Retinal pigment epithelial cell (primary cell): ENCODE results near the gene NLGN4X.

Experiments used
- DNase-seq: peaks from one replicate; pipeline ENCODE4 v3.0.0-alpha.2; 2010; ENCODE audit warnings: low read depth
- H3K4me3 ChIP-seq: 2 replicates; pipeline ENCODE4 v1.5.1; 2011; ENCODE audit warnings: mild to moderate bottlenecking, low read length, control low read depth, moderate library complexity
- TF ChIP-seq, protein P1 (sequence below): conservative IDR thresholded peaks from 2 replicates; pipeline ENCODE4 v1.5.1; 2011; ENCODE audit warnings: low read depth, low read length, control low read depth, inconsistent platforms

The NLGN4X gene

DNA sequence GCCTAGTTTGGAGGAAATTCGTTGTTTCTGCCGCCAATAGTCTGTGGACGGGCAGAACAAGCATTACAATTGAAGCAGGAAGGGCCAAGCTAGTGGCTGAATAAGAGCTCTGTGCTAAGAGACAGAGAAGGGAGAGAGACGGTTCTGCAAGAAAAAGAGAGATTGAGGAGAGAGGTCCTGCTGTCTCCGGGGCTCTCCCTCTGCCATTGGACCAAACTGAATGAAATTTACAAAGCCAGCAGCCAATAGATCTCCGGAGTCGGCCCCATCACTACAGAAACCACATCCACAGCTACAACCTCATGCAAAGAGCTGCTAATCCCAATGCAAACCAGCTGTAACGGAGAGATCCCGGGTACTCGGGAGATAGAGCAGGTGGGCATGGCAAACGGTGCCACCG is at the start of gene NLGN4X:
Gene NLGN4X (minus strand): TSS at position 148 of the 400 bp plus-strand sequence. CDS start 77,401 bp downstream, outside the sequence.
- TF ChIP-seq, protein P1, sequence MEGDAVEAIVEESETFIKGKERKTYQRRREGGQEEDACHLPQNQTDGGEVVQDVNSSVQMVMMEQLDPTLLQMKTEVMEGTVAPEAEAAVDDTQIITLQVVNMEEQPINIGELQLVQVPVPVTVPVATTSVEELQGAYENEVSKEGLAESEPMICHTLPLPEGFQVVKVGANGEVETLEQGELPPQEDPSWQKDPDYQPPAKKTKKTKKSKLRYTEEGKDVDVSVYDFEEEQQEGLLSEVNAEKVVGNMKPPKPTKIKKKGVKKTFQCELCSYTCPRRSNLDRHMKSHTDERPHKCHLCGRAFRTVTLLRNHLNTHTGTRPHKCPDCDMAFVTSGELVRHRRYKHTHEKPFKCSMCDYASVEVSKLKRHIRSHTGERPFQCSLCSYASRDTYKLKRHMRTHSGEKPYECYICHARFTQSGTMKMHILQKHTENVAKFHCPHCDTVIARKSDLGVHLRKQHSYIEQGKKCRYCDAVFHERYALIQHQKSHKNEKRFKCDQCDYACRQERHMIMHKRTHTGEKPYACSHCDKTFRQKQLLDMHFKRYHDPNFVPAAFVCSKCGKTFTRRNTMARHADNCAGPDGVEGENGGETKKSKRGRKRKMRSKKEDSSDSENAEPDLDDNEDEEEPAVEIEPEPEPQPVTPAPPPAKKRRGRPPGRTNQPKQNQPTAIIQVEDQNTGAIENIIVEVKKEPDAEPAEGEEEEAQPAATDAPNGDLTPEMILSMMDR: no peak
- no peak for DNase-seq
- no peak within 1 kb of the TSS for H3K4me3 ChIP-seq

DNA sequence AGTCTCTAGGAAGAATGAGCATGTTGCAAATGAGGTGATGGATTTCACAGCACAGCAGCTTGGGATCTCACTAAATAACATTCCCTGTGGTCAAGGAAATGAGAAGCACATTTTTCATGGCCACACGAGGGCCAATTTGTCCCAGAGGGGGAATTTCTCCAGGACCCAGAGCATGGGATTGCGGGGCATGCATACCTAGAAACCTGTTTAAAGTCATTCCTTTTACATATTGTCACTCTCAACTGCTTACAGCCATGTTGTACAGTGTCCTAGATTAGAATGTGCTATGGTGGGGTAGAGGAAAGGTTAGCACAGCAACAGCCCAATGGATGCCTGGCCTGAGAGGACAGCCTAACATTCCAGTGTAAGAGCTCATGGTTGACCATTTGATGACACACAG is 37.4 kb upstream of the NLGN4X start:
- DNase-seq: no peak
- no peak overlapping the region for H3K4me3 ChIP-seq
- TF ChIP-seq, protein P1: no peak

DNA sequence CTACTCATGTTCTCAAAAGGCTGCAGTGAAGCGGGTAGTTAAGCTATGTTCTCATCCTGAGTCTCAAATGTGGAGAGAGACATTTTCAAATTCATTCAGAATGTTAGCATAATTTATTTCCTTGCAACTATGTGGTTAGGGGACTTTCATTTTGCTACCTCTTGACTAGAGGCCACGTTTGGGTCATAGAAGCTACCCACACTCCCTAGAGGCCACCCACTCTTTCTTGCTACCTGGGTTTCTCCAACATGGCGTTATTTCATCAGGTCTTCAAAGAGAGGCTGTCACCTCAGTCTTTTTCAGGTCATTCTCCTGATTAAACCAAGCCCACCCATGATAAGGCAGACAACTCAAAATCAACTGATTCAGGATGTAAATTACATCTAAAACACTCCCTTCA is 34.3 kb upstream of the NLGN4X start:
- no peak for DNase-seq
- H3K4me3 ChIP-seq: no peak overlapping the region
- TF ChIP-seq, protein P1: no peak

DNA sequence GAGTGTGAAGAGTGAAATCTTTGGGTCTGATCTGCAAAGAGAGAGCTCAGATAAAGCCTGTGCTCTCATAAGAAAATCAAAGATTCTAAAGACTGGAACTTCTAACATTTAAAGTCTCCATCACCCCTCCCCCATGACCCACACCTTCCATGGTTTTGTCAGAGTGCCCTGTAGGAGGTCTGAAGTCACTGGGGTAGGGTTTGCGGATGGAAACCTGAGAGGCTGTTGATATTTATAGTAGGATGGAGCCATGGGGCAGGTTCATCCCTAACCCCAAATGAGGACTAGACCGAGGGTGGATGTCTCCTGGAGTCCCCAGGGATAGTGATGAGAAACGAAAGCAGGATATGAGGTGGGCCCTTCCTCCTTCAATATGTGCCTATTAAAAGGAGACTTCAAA is 28.4 kb upstream of the NLGN4X start:
- no peak overlapping the region for H3K4me3 ChIP-seq
- TF ChIP-seq, protein P1: no peak
- no peak for DNase-seq

DNA sequence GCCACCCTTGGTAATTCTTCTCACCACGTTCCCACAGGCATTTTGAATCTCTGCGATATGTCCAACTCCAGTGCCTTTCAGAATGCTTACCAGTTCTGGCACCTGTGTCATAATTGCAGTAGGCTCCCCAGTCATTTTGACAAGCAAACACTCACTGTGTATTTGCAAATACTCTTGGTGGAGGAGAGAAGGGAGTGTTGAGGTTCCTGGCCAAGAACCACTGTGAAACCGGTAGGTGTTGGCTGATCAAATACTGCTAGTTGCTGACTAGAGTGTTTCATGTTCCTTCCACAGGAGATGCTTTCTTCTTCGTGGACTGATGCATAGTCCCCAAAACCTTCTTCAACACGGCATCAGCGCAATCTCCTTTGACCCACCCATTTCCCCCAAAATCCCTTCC is 16.0 kb upstream of the NLGN4X start:
- DNase-seq: no peak
- TF ChIP-seq, protein P1: no peak
- H3K4me3 ChIP-seq: no peak overlapping the region

DNA sequence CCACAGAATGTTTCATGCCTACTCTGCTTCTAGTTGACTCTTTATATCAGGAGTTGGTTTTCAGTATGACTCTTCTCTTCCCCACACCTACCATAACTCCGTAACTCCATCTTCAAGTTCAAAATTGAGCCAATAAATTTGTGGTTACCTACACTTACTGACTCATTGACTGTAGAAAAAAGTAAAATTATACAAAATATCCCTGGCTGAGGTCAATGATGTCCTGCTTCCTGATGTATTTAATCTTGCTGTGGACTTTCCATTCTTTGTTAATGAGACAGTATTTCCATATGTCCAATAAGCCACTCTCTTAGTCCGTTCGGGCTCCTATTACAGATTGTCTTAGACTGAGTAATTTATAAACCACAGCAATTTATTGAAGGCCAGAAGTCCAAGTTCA is 9.9 kb upstream of the NLGN4X start:
- no peak for DNase-seq
- TF ChIP-seq, protein P1: no peak
- H3K4me3 ChIP-seq: no peak overlapping the region

DNA sequence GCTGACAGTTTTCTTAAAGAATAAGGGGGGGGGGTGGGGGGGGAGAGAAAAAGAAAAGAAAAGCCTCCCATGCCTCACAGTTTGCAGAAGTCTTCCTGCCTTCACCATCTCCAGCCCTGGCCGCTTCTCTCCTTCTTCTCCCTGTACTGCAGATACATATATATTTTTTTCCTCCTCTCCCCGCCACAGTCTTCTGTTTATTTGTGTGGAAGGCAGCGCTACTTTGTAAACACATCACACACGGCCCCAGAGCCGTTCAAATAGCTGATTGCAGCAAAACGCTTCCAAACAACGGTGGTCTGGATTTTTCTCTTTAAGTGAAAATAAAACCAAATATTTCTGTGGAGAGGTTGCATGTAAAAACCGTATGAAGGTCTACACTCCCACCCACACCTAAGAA is 732 bp downstream of the NLGN4X start:
- TF ChIP-seq, protein P1: no peak
- no peak overlapping the region for H3K4me3 ChIP-seq
- no peak for DNase-seq
